HG02943 (cell line): ENCODE measurements around the gene ISOC1.

Experiments
- ATAC-seq: cut with Tn5 transposase; IDR thresholded peaks from one replicate; pipeline ENCODE4 v1.9.1; 2021; ENCODE audit warnings: mild to moderate bottlenecking, low read depth, moderate library complexity; ENCODE audit not compliant: unreplicated experiment

The ISOC1 gene

DNA sequence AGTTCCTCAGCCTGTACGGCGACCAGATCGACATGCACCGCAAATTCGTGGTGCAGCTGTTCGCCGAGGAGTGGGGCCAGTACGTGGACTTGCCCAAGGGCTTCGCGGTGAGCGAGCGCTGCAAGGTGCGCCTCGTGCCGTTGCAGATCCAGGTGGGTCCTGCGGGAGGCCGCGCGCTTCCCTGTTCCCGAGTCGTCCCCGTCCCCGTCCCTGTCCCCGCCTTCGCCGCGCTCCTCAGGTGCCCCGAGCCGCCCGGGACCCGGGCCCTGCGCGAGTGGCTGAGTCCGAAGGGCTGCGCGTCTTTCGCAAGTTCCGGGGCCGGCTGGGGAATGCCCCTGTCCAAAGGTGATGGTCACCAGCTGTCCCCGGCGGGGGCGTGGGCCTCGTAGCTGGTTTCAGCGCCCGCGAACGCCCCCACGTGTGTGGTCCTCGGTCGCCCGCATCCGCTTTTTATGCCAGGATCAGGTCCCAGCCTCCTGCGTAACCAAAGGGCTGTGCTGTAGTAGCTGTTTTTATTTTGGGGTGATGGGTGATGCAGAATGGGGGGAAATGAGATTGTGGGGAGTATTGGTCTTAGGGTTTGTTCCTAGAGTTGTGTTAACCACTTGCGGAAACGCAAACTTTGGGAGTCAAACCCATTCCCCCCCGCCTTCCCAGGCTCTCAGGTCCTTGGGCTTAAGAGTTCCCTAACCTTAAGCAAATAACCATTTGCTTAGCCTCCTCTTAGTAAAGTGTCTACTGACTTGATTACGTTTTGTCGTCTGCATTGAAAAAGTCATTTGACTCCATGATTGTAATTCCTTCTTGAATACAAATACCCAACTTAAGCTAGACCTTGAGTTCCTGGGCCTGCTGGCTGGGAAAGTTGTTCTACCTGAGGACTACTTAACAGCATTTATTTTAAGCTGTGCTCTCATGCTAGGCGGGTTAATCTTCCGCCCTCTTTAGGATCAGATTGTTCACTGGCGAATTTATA is 663 bp downstream of the ISOC1 start:
- ATAC-seq = peak; percentile 61

DNA sequence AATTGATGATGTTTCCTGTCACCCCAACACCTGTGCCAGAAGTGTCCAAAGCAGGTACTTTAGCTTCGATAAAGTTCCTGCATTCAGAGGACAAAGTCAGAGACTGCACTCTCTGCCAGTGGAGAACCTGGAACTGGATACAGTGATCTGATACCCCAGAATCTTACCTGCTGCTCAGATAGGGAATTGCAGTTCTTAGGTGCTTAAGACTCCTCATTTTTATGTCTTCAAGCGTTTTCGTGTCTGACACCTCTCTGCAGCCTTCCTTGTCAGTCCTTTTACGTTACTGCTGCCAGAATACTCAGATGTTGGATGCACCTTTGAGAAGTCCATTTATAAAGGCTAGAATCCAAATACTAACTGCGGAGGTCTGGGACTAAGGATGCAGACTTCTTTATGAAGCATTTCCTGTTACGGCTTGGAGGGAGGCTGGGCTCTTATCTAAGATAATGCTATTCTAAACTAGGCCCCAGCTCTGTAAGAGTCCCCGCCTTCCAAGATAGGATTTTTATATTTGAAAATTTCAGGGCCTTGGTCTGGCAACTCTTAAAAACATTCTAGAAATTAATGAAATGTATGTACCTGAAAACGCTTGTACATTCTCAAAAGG is 1.9 kb downstream of the ISOC1 start:
- ATAC-seq = no peak

DNA sequence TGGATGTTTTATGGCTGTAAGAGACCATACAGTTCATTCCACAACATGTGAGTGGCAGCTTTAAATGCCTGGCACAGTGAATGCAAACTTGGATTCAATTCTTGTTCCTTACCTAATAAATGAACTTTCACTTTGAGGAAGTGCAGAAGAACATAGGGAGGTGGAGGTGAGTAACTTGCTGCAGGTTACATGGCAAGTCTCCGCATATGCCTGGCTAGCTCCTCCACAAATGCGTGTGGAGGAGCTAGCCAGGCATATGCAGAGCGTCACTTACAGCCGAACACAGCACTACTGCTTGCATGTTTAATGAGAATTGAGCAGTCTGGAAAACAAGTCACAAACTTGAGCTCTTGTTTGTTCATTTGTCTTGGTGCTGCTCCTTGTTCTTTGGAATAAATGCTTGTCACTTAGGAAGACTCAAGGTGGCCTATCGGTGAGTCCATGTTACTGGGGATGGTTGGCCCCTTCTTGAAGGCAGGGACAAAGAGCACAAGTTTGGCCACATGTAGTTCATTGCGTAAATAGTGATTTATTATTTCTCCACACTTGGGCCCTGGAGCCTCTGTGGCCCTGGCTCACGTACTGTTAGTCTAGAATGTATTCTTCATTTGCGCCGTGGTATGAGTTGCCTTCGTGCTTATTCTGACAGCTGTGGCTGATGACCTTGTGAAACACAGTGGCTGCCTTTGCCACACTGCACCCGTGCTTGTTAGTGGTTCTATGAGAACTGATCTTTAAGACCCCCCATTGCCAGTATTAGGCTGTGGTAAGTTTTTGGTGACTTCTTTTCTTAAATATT is 3.1 kb downstream of the ISOC1 start:
- no peak for ATAC-seq

DNA sequence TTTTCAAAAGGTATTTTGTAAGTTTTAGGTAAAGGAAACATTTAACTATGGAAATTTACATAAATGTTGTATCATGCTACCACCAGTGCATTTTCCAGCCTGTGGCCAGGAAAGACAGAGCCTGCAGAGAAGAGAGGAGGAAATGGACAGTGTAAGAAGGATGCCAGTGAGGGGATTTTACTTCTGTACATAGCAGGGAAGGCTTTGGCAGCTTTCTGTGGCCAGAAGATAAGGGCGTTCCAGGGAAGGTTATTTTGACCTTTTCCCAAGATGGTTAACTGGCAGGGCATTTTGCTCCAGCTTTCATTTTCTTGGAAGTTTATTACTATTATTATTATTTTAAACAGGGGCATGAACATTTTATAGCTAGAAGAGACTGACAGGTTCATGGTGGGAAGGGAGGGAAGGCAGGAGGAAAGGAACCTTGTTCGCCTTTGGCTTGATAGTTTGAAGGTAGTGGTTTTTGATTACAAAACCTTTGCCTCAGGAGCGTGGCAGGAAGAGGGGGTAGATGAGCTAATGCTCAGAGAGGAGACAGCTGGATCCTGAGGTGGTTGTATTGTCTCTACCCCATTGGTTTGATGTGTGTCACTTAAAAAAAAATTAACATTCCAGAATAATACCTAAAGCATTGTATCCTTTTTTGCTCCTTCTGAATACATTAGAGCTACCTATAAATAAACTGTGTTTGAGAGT is 4.1 kb downstream of the ISOC1 start:
- ATAC-seq = no peak

DNA sequence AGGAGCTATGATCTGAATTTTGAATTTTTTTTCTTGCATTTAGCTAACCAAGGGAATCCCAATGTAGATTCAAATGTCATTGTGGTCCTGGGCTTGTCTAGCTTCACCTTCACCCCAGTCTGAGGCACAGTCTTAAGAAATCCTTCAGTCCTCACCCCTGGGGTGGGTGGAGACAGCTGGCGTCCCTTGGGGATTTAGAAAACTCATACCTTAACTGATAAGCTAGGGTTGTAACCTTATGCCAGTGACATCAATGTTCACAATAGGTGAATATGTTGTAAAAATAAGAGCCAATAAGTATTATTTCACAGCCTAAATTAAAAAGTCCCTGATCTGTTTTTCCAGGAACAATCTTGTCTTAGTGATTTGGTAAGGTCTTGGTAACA is 4.6 kb downstream of the ISOC1 start:
- ATAC-seq = no peak

DNA sequence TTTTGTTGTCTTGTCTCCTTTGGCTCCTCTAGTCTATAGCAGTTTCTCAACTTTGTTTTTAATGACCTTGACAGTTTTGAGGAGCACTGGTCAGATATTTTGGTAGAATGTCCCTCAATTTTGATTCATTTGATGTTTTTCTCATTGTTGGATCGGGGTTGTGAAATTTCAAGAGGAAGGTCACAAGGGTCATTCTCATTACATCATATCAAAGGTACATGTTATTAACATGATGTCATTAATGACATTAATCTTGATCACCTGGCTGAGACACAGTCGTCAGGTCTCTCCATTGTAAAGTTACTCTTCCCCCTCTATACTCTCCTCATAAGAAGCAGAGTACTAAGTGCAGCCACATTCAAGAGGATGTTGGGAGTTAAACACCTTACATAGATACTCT is 7.2 kb downstream of the ISOC1 start:
- no peak for ATAC-seq

DNA sequence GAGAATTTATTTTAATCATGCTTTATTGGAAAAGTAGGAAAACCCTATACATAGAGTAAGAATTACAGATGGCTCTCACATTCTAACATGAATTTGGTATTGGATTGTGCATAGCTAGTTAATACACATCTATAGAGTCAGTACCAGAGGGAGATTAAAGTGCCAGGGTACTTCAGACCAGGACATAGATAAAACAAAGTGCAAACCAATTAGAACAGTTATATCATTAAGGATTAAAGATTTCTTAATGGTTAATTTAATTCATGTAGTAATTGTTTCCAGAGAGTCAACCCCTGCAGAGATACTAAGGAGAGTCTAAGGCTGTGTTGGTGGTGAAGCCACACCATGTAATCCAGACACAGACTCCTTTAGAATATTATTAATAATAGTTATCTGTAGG is 8.8 kb downstream of the ISOC1 start:
- no peak for ATAC-seq

DNA sequence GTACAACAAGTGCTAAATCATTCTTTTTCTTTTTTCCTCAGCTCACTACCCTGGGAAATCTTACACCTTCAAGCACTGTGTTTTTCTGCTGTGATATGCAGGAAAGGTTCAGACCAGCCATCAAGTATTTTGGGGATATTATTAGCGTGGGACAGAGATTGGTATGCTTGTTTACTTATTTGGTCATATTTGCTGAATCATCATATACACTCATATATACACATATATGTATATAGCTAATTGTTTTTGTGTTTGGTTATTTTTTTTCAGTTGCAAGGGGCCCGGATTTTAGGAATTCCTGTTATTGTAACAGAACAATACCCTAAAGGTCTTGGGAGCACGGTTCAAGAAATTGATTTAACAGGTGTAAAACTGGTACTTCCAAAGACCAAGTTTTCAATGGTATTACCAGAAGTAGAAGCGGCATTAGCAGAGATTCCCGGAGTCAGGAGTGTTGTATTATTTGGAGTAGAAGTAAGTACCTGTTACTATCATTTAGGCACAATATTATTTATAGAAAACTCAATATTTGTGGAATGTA is 10.4 kb downstream of the ISOC1 start:
- ATAC-seq = no peak

DNA sequence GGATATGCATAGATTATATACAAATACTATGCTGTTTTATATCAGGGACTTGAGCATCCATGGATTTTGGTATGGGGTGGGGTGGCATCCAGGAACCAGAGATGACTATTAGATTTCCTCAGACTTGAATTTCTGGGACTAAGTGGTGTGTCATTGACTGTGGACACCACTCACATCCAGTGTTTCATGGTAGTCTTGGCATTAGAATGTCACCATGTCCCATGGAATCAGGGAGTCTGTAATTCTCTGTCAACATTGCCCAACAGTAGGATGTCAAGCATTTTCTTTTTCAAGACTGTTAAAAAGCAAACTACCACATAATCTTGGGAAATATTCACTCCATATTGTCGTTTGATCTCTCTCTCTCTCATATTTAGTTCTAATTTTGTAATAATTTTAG is 13.1 kb downstream of the ISOC1 start:
- no peak for ATAC-seq

DNA sequence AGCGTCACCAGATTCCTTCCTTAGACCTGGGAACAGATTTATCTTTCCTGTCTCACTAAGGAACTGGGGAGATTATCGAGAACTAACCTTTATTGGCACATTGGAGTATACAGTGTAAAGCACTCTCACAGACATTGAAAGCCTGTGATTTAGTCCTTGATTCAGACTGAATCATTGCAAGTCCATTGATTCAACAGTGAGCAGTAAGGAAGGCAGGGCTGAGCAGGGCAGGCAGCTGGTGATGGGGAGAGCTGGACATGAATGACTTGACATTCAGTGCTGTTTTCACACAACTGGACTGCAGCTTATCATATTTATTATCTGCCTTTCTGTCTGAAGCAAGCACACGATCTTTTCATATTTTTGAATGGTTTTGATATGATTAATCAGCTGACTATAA is 16.2 kb downstream of the ISOC1 start:
- no peak for ATAC-seq

DNA sequence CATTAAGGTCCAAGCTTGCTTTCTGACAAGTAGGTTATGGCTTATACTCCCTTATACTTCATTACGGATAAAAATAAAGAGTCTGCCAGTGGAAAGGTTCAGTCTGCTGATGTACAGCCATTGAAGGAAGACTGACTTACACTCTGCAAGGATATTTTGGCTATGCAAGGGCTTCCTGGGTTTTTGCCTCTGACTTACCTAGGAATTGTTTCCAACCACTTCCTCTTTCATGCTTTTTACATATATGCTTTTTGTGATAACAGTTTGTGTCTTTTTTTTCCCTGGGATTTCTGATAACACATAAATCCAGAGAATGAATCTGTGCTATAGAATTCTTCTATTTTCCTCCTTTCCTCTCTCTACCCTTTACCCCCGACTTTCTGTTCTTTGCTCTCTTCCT is 16.8 kb downstream of the ISOC1 start:
- no peak for ATAC-seq

DNA sequence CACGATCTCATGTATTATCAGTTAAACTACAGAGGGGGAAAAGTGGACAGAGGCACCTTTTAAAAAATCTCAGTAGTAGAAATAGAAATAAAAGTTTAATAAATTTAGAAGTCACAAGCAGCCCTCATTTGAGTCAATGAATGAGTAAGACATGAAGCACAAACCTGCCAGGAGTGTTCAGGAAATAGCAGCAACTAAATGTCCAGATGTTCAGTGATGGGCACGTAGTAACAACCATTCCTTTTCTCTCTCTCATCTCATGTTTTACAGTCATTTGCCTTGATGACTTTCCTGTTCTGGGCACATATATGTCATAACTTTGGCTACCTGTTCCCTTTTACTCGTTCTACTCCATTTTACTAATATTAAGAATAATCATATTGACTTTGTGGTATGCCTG is 17.7 kb downstream of the ISOC1 start:
- ATAC-seq = no peak

DNA sequence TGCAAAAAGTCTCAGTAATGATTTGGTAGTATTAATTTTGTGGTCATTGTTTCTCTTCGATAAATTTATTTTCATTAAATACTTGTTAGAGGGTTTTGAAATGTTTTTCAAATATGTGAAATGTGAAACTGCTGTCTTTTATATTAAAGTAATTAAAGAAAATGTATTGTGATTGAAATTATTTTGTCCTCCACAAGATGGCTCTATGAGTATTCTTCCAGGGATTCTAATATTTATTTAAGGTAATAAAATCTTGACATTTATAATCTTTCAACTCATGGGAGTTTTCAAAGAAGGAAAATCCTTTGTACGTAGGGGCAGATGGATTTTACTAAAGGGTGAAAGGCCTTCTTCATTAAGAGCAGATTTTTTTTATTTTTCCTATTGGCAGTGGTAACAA is 19.3 kb downstream of the ISOC1 start:
- no peak for ATAC-seq

DNA sequence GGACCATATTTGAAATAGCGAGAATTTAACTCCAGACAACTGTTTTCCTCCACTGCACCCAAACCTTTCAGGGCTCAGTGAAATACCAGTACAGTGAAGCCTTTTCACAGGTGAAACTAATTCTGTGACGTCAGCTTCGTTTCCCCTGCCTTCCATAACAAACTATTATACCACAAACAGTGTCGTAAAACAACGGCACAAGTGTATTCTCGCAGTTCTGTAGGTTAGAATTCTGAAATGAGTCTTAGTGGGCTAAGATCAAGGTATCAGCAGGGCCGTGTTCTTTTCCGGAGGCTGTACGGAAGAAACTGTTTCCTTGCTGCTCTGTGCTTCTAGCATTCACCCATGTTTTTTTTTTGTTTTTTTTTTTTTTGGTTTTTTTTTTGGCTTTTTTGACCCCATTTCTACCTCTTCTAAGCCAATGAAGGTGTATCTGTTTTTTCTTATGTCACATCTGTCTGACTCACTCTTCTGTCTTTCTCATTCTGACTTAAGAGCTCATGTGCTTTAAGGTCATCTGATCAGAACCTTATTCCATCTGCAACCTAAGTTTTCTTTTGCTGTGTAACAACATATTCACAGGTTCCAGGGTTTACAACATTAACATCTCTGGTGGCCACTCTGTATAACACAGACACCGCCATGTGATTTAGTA is 20.1 kb downstream of the ISOC1 start:
- no peak for ATAC-seq

DNA sequence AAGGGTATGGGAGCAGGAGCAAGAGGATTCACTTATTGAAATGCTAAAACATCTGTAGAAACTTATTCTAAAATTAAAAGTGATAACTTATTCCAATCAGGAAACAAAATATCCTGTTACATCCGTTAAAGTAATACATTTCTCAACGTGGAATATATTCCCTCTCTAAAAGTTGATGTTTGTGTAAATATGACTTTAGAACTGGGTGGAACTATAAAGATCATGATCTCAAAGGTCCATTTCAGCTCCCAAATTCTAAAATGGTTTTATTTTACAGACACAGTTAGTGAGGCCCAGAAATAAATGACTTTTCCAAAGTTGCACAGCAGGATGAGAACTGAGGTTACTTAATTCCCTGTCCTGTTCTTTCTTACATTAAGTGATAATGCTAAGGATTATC is 21.1 kb downstream of the ISOC1 start:
- no peak for ATAC-seq

DNA sequence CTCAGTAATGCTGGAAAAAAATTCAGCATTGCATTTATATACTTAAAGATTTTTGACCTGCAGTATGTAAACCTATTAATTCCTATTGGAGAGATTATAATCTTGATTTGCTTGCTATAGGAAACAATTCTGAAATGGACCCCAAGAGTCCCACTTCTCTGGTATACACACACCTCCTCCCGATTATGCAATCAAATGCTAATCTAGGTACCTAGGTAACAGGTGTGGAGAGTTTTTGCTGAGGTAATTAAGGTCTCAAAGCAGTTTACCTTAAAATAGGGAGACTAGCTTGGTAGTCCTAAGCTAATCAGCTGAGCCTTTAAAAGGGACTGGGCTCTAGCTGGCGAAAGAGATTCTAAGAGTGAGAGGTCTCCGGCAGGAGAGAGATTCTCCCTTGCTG is 22.2 kb downstream of the ISOC1 start:
- ATAC-seq = no peak

DNA sequence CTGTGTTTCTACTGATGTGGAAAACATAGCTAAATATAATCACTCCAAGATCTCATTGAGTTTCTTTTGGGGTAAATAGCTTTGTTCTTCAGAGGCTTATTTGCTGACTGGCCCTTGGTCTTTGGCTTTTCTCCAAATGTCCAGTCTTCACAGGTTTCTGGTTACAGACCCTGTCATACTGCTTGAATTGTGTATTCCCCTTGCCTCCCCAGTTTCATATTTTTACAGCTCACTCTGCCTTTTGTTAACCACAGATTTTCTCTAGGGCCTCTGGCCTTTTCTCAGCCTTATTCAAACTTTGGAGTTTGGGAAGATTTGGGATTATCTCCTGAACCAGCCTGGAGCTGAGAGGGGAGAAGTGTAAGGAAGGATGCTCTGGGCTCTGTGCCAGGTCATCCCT is 23.9 kb downstream of the ISOC1 start:
- no peak for ATAC-seq

DNA sequence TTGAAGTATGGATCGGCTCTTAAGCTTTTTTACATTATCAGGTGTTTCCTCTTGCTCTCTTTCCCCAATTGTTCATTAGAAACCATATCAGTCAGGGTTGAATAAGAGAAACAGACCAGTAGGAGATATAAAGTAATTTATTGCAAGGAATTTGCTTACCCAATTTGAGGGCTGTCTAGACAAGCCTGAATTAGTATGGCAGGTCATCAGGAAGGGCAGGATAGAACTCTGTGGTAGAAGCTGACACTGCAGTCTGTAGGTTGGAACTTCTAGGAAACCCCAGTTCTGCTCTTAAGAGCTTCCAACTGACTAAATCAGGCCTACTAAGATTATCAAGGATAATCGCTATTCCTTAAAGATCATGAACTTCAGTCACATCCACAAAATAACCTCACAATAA is 24.3 kb downstream of the ISOC1 start:
- ATAC-seq = no peak

DNA sequence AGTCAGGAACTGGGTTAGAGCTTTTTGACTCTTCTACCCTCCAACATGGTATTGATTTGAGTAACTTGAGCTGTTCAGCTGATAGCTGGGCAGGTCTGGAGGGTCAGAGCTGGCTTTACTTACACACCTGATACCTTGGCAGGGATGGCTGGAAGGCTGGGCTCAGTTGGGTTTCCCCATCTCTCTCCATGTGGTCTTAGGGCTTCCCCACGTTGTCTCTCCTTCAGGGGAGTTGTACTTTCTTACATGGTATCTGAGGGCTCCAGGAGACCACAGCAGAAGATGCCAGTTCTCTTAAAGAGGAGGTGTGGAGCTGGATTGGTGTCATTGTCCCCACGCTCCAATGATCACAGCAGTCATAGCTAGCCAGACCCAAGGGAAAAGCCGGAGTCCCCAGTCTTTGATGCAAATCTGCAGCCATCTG is 25.6 kb downstream of the ISOC1 start:
- ATAC-seq = no peak

DNA sequence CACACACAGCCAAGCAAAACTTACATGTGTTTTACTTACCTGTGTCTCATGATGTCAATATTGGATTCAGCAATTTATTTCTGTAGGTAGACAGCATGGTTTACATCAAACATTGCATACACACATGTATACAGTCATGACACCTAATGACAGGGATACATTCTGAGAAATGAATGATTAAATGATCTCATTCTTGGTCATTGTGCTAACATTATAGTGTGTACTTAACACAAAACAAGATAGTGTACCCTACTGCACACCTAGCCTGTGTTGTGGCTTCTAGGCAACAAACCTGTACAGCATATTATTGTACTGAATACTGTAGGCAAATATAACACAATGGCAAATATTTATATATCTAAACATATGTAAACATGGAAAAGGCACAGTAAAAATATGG is 28.0 kb downstream of the ISOC1 start:
- ATAC-seq = no peak
